Measurements from ENCODE around the gene DLG1. TPM values are rescaled to one million over a fixed set of nuclear protein-coding genes. Genes with fewer than 3 reads are reported as not detected.
"Not testable (repeated sequence)": the region's sequence is repeated elsewhere in the genome, so short reads cannot be mapped to it uniquely, and the experiment has no call there.

The DLG1 gene
- total RNA-seq, 1 experiment from 2014 or later: 90.2 TPM

DNA sequence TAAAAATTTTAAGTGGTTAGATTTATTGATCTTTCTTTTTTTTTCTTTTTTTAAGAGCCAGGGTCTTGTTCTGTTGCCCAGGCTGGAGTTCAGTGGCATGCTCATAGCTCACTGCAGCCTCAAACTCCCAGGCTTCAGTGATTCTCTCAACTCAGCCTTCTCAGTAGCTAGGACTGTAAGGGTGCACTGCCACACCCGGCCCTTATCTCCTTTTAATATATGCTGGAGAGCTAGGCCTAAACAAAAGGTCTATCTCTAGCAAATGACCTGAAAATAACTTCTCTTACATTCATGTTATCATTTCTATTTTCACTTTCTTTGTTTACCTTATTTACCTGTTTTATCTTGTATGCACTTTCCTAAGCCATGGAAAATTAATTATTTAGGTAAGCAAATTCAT is 233.6 kb downstream of the DLG1 start:
- intact Hi-C loops (cut with micrococcal nuclease; ENCODE audit: unreplicated experiment): no loop called here
- H3K36me3 ChIP-seq (ENCODE audit: control insufficient read depth, insufficient read depth, low read length): peaks cover 20% of the 10 kb centered on the region
- H3K4me3 ChIP-seq (ENCODE audit: low read depth in 2 of 2, low read length in 2 of 2): no peak overlapping the region
- H3K4me1 ChIP-seq (ENCODE audit: control insufficient read depth, insufficient read depth, low read length): no peaks in the 10 kb centered on the region
- no peaks in the 10 kb centered on the region for H3K9me3 ChIP-seq (ENCODE audit: control insufficient read depth, insufficient read depth, low read depth, low read length)
- H3K27me3 ChIP-seq (ENCODE audit: control insufficient read depth, insufficient read depth, low read length): no peaks in the 10 kb centered on the region
- BruUV-seq (replicated peaks): no TSS peak
- ATAC-seq: no peak
- no peak for DNase-seq (ENCODE audit: low read depth, low spot score)
- no peak overlapping the region for H3K27ac ChIP-seq (ENCODE audit: low read length)
- ChIA-PET CTCF (no interaction called here), POLR2A (interaction anchor here (0.7 kb wide), 1 partner anchor 35 kb away, joined by 8 read pairs; the partner anchor contains the start of gene MELTF)
- in situ Hi-C loops (cut with HindIII; ENCODE audit: low pct_unique_long_range_greater_than_20kb, low sequenced_read_pairs): no loop called here
- TF ChIP-seq, protein P1, sequence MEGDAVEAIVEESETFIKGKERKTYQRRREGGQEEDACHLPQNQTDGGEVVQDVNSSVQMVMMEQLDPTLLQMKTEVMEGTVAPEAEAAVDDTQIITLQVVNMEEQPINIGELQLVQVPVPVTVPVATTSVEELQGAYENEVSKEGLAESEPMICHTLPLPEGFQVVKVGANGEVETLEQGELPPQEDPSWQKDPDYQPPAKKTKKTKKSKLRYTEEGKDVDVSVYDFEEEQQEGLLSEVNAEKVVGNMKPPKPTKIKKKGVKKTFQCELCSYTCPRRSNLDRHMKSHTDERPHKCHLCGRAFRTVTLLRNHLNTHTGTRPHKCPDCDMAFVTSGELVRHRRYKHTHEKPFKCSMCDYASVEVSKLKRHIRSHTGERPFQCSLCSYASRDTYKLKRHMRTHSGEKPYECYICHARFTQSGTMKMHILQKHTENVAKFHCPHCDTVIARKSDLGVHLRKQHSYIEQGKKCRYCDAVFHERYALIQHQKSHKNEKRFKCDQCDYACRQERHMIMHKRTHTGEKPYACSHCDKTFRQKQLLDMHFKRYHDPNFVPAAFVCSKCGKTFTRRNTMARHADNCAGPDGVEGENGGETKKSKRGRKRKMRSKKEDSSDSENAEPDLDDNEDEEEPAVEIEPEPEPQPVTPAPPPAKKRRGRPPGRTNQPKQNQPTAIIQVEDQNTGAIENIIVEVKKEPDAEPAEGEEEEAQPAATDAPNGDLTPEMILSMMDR (IDR thresholded peaks at IDR 0.05): no peak
- TF ChIP-seq SIN3A (IDR thresholded peaks at IDR 0.05; ENCODE audit: borderline replicate concordance, insufficient read depth, low read depth, low read length) (no peak), POLR2AphosphoS5 (IDR thresholded peaks at IDR 0.05; ENCODE audit: low read depth, low read length) (no peak)
- TF ChIP-seq, protein P2, sequence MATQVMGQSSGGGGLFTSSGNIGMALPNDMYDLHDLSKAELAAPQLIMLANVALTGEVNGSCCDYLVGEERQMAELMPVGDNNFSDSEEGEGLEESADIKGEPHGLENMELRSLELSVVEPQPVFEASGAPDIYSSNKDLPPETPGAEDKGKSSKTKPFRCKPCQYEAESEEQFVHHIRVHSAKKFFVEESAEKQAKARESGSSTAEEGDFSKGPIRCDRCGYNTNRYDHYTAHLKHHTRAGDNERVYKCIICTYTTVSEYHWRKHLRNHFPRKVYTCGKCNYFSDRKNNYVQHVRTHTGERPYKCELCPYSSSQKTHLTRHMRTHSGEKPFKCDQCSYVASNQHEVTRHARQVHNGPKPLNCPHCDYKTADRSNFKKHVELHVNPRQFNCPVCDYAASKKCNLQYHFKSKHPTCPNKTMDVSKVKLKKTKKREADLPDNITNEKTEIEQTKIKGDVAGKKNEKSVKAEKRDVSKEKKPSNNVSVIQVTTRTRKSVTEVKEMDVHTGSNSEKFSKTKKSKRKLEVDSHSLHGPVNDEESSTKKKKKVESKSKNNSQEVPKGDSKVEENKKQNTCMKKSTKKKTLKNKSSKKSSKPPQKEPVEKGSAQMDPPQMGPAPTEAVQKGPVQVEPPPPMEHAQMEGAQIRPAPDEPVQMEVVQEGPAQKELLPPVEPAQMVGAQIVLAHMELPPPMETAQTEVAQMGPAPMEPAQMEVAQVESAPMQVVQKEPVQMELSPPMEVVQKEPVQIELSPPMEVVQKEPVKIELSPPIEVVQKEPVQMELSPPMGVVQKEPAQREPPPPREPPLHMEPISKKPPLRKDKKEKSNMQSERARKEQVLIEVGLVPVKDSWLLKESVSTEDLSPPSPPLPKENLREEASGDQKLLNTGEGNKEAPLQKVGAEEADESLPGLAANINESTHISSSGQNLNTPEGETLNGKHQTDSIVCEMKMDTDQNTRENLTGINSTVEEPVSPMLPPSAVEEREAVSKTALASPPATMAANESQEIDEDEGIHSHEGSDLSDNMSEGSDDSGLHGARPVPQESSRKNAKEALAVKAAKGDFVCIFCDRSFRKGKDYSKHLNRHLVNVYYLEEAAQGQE (IDR thresholded peaks at IDR 0.05; ENCODE audit: insufficient read depth in 1 of 2, low read depth in 2 of 2, low read length in 1 of 2): no peak

DNA sequence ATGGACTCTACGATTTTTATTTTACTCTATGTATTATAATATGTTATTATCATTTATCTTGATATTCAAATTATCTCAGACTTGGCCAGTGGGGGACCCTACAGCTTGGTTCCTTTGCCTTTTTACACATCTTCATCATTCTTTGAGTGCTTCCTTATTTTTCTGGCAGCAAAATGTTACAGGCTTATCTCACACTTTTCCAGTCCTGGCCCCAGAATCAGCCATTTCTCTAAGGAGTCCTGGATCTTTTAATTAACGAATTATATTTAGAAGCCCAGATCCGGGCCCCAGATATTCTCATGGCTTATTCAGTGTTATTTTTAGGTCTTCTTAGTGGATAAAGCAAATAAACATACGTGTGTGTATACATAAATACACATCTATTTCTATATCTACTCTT is 236.0 kb downstream of the DLG1 start:
- no peak overlapping the region for H3K4me3 ChIP-seq (ENCODE audit: low read depth in 2 of 2, low read length in 2 of 2)
- no peak overlapping the region for H3K27ac ChIP-seq (ENCODE audit: low read length)
- H3K27me3 ChIP-seq (ENCODE audit: control insufficient read depth, insufficient read depth, low read length): no peaks in the 10 kb centered on the region
- ChIA-PET CTCF (no interaction called here), POLR2A (no interaction called here)
- in situ Hi-C loops (cut with HindIII; ENCODE audit: low pct_unique_long_range_greater_than_20kb, low sequenced_read_pairs) (no loop called here), intact Hi-C loops (cut with micrococcal nuclease; ENCODE audit: unreplicated experiment) (no loop called here)
- DNase-seq (ENCODE audit: low read depth, low spot score) (no peak), ATAC-seq (no peak)
- no peak for TF ChIP-seq POLR2AphosphoS5 (IDR thresholded peaks at IDR 0.05; ENCODE audit: low read depth, low read length)
- H3K9me3 ChIP-seq (ENCODE audit: control insufficient read depth, insufficient read depth, low read depth, low read length): no peaks in the 10 kb centered on the region
- H3K36me3 ChIP-seq (ENCODE audit: control insufficient read depth, insufficient read depth, low read length): peaks cover 30% of the 10 kb centered on the region
- no TSS peak for BruUV-seq (replicated peaks)
- H3K4me1 ChIP-seq (ENCODE audit: control insufficient read depth, insufficient read depth, low read length): no peaks in the 10 kb centered on the region

DNA sequence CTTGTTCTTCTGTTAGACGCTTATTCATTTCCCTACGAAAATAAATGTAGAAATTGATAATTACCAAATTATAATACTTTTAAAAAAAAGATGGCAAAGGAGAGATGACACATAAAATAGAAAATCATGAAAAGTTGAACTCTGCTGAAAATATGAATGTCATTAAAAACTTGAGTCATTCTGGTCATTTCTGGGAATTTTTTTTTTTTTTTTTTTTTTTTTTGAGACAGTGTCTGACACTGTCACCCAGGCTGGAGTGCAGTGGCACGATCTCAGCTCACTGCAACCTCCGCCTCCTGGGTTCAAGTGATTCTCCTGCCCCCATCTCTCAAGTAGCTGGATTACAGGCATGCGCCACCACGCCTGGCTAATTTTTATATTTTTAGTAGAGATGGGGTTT is 246.8 kb downstream of the DLG1 start:
- H3K27me3 ChIP-seq (ENCODE audit: control insufficient read depth, insufficient read depth, low read length); in situ Hi-C loops (cut with HindIII; ENCODE audit: low pct_unique_long_range_greater_than_20kb, low sequenced_read_pairs); CTCF ChIA-PET; H3K36me3 ChIP-seq (ENCODE audit: control insufficient read depth, insufficient read depth, low read length); H3K4me3 ChIP-seq (ENCODE audit: low read depth in 2 of 2, low read length in 2 of 2); DNase-seq (ENCODE audit: low read depth, low spot score); POLR2A ChIA-PET; intact Hi-C loops (cut with micrococcal nuclease; ENCODE audit: unreplicated experiment); BruUV-seq (replicated peaks); H3K4me1 ChIP-seq (ENCODE audit: control insufficient read depth, insufficient read depth, low read length); H3K27ac ChIP-seq (ENCODE audit: low read length); H3K9me3 ChIP-seq (ENCODE audit: control insufficient read depth, insufficient read depth, low read depth, low read length); ATAC-seq: not testable (repeated sequence)
